Psoas muscle (tissue), 8 donors: ENCODE data around the gene LRRC55. TPM values are rescaled to one million over a fixed set of nuclear protein-coding genes. Genes with fewer than 3 reads are reported as not detected.

ENCODE experiments used
- ATAC-seq, 4 donors: fragments of 200-7000 bp; cut with Tn5 transposase; one replicate each; pipeline ENCODE4 v1.9.1; 2020; ENCODE audit warnings: moderate library complexity in 3 of 4, mild to moderate bottlenecking in 2 of 4
- DNase-seq, 2 donors: peaks; one replicate each; pipeline ENCODE4 v3.0.0-alpha.2; 2020
- H3K27ac ChIP-seq: fragments of 200-600 bp; one replicate; pipeline ENCODE4 v1.8.0; 2022
- H3K27me3 ChIP-seq, 3 donors: fragments of 200-600 bp in 1 of 3; one replicate each; pipeline versions ENCODE4 v1.6.1 to v1.8.0; 2013 to 2022; ENCODE audit warnings: low read length in 2 of 3, mild to moderate bottlenecking in 2 of 3, moderate library complexity in 1 of 3; ENCODE audit not compliant: insufficient read depth in 3 of 3
- H3K36me3 ChIP-seq, 2 donors: fragments of 200-600 bp in 1 of 2; one replicate each; pipeline versions ENCODE4 v1.6.1 to v1.8.0; 2013 to 2022; ENCODE audit warnings: low read depth in 1 of 2, mild to moderate bottlenecking in 1 of 2, moderate library complexity in 1 of 2; ENCODE audit not compliant: insufficient read depth in 1 of 2
- H3K4me1 ChIP-seq: fragments of 200-600 bp; one replicate; pipeline ENCODE4 v1.8.0; 2022
- H3K4me3 ChIP-seq: fragments of 200-600 bp; one replicate; pipeline ENCODE4 v1.8.0; 2022; ENCODE audit warnings: mild to moderate bottlenecking
- H3K9me3 ChIP-seq: fragments of 200-600 bp; one replicate; pipeline ENCODE4 v1.8.0; 2022
- WGBS, 3 donors: extraction: QIAGEN DNeasy Blood & Tissue Kit; methylation state at CpG; one replicate each; pipeline versions ENCODE4 v1.1.6 to v1.1.7; 2013; 5-methylcytosine and 5-hydroxymethylcytosine counted together
- intact Hi-C, 2 donors: fragments of 100-400 bp; cut with DNase I; formaldehyde crosslinking; loops; one replicate each; pipeline versions ENCODE4 v1.11.0 to v1.14.2; 2022
- polyA plus RNA-seq, 3 donors: library from polyadenylated mRNA; stranded (reverse); fragments of 200-250 nt; gene quantifications; one replicate each; pipeline ENCODE4 v1.2.3, GENCODE V29; 2013
- total RNA-seq, 4 donors: library from RNA; stranded (reverse); fragmentation: NEBNext Ultra II Directional in 2 of 4; extraction: Animal tissue kit (Norgen Biotek cat#: 25700) in 2 of 4; gene quantifications; one replicate each; pipeline versions ENCODE4 v1.2.1 to v1.2.4, GENCODE V29; 2021 to 2023
- TF ChIP-seq, protein P1 (sequence below): fragments of 200-600 bp; IDR thresholded peaks from one replicate; pipeline ENCODE4 v1.8.0; 2022; ENCODE audit warnings: antibody characterized with exemption
- donor health status: healthy with polysubstance abuse.
- donor health status: DM: no; HTN: no; CAD: no; lungs with moderate emphysema.
- donor health status: Bipolar disorder and iron deficiency.
- donor health status: healthy.
- donor health status: DM: yes; HTN: yes; CAD: no.
- donor health status: DM: no; HTN: no; CAD: no.
- donor health status: DM: no; HTN: no; CAD: no.
- donor health status: DM: yes; HTN: yes; CAD: no.

LRRC55 gene
- total and polyA plus RNA-seq, 7 donors, result 0.04 to 0.27 (median 0.08) TPM

- Histone ChIP-seq H3K4me3 (peak overlapping the region; percentile 60), H3K36me3 (no peaks in the 10 kb centered on the region), H3K9me3 (no peaks in the 10 kb centered on the region), H3K4me1 (no peaks in the 10 kb centered on the region), H3K27me3 (peaks cover 0 to 29% (median 0%) of the 10 kb centered on the region in 3 donors), H3K27ac (no peak overlapping the region)
- ATAC-seq (no peak), DNase-seq (no peak)
- WGBS, 3 donors, result 61 to 66% (median 64%) methylated on average over 5 of the region's 5 CpGs
- TF ChIP-seq, protein P1, sequence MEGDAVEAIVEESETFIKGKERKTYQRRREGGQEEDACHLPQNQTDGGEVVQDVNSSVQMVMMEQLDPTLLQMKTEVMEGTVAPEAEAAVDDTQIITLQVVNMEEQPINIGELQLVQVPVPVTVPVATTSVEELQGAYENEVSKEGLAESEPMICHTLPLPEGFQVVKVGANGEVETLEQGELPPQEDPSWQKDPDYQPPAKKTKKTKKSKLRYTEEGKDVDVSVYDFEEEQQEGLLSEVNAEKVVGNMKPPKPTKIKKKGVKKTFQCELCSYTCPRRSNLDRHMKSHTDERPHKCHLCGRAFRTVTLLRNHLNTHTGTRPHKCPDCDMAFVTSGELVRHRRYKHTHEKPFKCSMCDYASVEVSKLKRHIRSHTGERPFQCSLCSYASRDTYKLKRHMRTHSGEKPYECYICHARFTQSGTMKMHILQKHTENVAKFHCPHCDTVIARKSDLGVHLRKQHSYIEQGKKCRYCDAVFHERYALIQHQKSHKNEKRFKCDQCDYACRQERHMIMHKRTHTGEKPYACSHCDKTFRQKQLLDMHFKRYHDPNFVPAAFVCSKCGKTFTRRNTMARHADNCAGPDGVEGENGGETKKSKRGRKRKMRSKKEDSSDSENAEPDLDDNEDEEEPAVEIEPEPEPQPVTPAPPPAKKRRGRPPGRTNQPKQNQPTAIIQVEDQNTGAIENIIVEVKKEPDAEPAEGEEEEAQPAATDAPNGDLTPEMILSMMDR, result no peak
- intact Hi-C loops, result no loop called here
Measured at GRCh38 chr11:57233702-57234101, 51.9 kb downstream of the LRRC55 start.

GRCh38 chr11:57235761-57236703, 54.3 kb downstream of the LRRC55 start:
- no peaks in the 10 kb centered on the region for H3K36me3 ChIP-seq
- H3K9me3 ChIP-seq, result no peaks in the 10 kb centered on the region
- intact Hi-C loops, result loop anchor here in 1 of 2 donors (5.0 kb wide), 1 partner anchor 34 kb away; no protein-coding TSS in a partner anchor
- peak overlapping the region; percentile 60 for H3K4me3 ChIP-seq
- TF ChIP-seq, protein P1, result no peak
- H3K4me1 ChIP-seq, result no peaks in the 10 kb centered on the region
- ATAC-seq (no peak), DNase-seq (no peak)
- peak overlapping the region; percentile 30 for H3K27ac ChIP-seq
- 65 to 74% (median 72%) methylated on average over 39 of the region's 39 CpGs for WGBS, 3 donors
- H3K27me3 ChIP-seq, result peaks cover 0 to 26% (median 0%) of the 10 kb centered on the region in 3 donors

- no peaks in the 10 kb centered on the region for H3K36me3 ChIP-seq
- no peaks in the 10 kb centered on the region for H3K9me3 ChIP-seq
- H3K4me1 ChIP-seq, result no peaks in the 10 kb centered on the region
- peak within 1 kb of the TSS; percentile 60 for H3K4me3 ChIP-seq
- peak within 1 kb of the TSS; percentile 30 for H3K27ac ChIP-seq
- TF ChIP-seq, protein P1, result no peak
- peak in 1 of 4 donors; percentile 41 for ATAC-seq
- no peak for DNase-seq
- peaks cover 0 to 17% (median 0%) of the 10 kb centered on the region in 3 donors for H3K27me3 ChIP-seq
- WGBS, 3 donors, result 32 to 44% (median 35%) methylated on average over 6 of the region's 6 CpGs
- intact Hi-C loops, result loop anchor here in 1 of 2 donors (5.0 kb wide), 1 partner anchor 35 kb away; no protein-coding TSS in a partner anchor
Measured at GRCh38 chr11:57237204-57237681, 55.5 kb downstream of the LRRC55 start, which contains the start of gene APLNR. APLNR (minus strand) TSS chr11:57237250; CDS start chr11:57237004, 246 bp downstream.

GRCh38 chr11:57239348-57239747, 57.6 kb downstream of the LRRC55 start:
- TF ChIP-seq, protein P1, result no peak
- H3K27me3 ChIP-seq, result no peaks in the 10 kb centered on the region
- no peak for DNase-seq
- 54 to 75% (median 63%) methylated on average over 1 of the region's 1 CpG for WGBS, 3 donors
- no peak overlapping the region for H3K27ac ChIP-seq
- H3K9me3 ChIP-seq, result no peaks in the 10 kb centered on the region
- no peak overlapping the region for H3K4me3 ChIP-seq
- ATAC-seq, result no peak
- H3K36me3 ChIP-seq, result no peaks in the 10 kb centered on the region
- H3K4me1 ChIP-seq, result no peaks in the 10 kb centered on the region
- intact Hi-C loops, result loop anchor here in 1 of 2 donors (5.0 kb wide), 1 partner anchor 37 kb away; no protein-coding TSS in a partner anchor
